Measurements from ENCODE around the gene PRR29.

The PRR29 gene

GRCh38 chr17:64024781-64025731 lies 26.9 kb downstream of the PRR29 start:
- ATAC-seq (ENCODE audit: low read depth) (peak; percentile 5), DNase-seq (ENCODE audit: low spot score in 2 of 2) (no peak)
- peak overlapping the region; percentile 81 for H3K4me3 Mint-ChIP-seq
- peaks cover 28% of the 10 kb centered on the region for H3K4me1 Mint-ChIP-seq
- H3K27ac Mint-ChIP-seq: peak overlapping the region; percentile 82
- no peaks in the 10 kb centered on the region for H3K9me3 Mint-ChIP-seq
- no peaks in the 10 kb centered on the region for H3K27me3 Mint-ChIP-seq
- H3K36me3 Mint-ChIP-seq: no peaks in the 10 kb centered on the region

GRCh38 chr17:64025732-64026294 lies 27.7 kb downstream of the PRR29 start:
- no peaks in the 10 kb centered on the region for H3K9me3 Mint-ChIP-seq
- DNase-seq (ENCODE audit: low spot score in 2 of 2) (peak; percentile 86 to 90), ATAC-seq (ENCODE audit: low read depth) (peak; percentile 88)
- peak overlapping the region; percentile 81 for H3K4me3 Mint-ChIP-seq
- H3K36me3 Mint-ChIP-seq: no peaks in the 10 kb centered on the region
- H3K4me1 Mint-ChIP-seq: peaks cover 26% of the 10 kb centered on the region
- H3K27me3 Mint-ChIP-seq: no peaks in the 10 kb centered on the region
- peak overlapping the region; percentile 82 for H3K27ac Mint-ChIP-seq

DNA sequence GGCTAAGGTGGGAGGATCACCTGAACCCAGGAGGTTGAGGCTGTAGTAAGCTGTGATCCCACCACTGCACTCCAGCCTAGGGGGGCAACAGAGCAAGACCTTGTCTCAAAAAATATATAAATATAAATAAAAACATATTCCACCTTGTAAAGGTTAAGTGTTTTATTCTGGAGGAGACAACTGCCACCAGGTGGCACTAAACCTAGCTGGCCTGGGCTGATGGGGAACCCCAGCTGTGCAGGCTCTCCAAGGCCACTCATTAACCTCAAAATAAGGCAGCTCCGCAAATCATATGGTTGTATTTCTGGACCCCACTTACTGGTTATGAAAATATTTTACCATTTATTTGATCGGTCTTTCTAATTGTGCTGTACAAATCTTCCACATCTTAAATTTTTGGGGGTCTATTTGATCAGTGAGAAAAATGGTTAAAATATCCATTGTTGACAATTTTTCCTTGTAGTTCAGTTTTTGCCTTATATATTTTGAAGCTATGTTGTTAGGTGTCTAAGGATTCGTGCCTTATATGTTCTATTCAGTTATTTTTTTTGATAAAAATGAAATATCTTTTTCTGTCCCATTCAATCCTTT lies 30.8 kb downstream of the PRR29 start:
- Mint-ChIP-seq H3K9me3 (no peaks in the 10 kb centered on the region), H3K4me3 (no peak overlapping the region)

GRCh38 chr17:64032081-64032480 lies 33.9 kb downstream of the PRR29 start:
- ATAC-seq (ENCODE audit: low read depth) (no peak), DNase-seq (ENCODE audit: low spot score in 2 of 2) (no peak)
- no peaks in the 10 kb centered on the region for H3K36me3 Mint-ChIP-seq
- H3K4me3 Mint-ChIP-seq: no peak overlapping the region
- H3K27ac Mint-ChIP-seq: no peak overlapping the region
- peaks cover 3% of the 10 kb centered on the region for H3K4me1 Mint-ChIP-seq
- H3K27me3 Mint-ChIP-seq: no peaks in the 10 kb centered on the region
- no peaks in the 10 kb centered on the region for H3K9me3 Mint-ChIP-seq

More for the DNA sequence above, 30.8 kb downstream of the PRR29 start:
- H3K36me3 Mint-ChIP-seq: no peaks in the 10 kb centered on the region
- H3K27me3 Mint-ChIP-seq: no peaks in the 10 kb centered on the region
- no peak overlapping the region for H3K27ac Mint-ChIP-seq
- DNase-seq (ENCODE audit: low spot score in 2 of 2) (peak; percentile 66 to 71), ATAC-seq (ENCODE audit: low read depth) (peak; percentile 52)
- H3K4me1 Mint-ChIP-seq: peaks cover 19% of the 10 kb centered on the region

DNA sequence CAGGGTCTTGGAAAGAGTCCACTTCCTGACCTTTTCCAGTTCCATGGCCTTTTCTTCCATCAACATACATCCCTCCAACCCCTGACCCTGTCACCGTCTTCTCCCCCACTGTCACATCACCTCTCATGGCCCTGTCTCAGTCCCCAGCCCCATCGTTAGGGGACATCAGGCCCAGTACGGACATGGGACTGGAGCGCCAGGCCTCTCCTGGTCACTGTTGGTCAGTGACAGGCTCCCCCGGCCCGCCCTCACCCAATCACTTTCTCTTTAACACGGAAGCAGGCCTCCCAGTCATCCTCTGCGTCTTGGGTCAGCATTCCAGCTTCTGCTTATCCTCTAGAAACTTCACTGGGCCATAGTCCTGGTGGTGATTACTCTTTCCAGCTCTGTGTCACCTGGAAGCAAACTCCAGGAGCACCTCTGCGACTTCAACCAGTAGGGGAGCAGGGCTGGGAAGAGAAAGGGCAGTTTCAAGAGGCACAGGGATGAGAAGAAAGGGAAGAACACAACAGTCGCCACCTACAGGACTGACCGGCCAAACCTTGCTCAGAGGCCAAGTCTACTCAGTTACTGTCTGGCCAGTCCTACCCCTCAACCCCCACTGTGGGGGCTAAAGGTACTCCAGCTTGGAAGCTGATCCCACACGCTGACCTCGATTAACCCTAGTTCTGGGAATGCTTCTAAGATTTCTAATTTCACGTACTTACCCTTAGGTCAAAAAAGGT lies 38.2 kb downstream of the PRR29 start:
- Mint-ChIP-seq H3K4me1 (no peaks in the 10 kb centered on the region), H3K27ac (no peak overlapping the region), H3K9me3 (no peaks in the 10 kb centered on the region), H3K4me3 (no peak overlapping the region), H3K27me3 (no peaks in the 10 kb centered on the region), H3K36me3 (peaks cover 2% of the 10 kb centered on the region)
- no peak for ATAC-seq (ENCODE audit: low read depth)
- no peak for DNase-seq (ENCODE audit: low spot score in 2 of 2)

- Mint-ChIP-seq H3K36me3 (peaks cover 4% of the 10 kb centered on the region), H3K4me1 (peaks cover 2% of the 10 kb centered on the region), H3K27me3 (no peaks in the 10 kb centered on the region), H3K27ac (no peak overlapping the region), H3K9me3 (no peaks in the 10 kb centered on the region), H3K4me3 (no peak overlapping the region)
- DNase-seq (ENCODE audit: low spot score in 2 of 2): no peak
- ATAC-seq (ENCODE audit: low read depth): no peak
Measured at GRCh38 chr17:64037180-64037579, 39.0 kb downstream of the PRR29 start.

DNA sequence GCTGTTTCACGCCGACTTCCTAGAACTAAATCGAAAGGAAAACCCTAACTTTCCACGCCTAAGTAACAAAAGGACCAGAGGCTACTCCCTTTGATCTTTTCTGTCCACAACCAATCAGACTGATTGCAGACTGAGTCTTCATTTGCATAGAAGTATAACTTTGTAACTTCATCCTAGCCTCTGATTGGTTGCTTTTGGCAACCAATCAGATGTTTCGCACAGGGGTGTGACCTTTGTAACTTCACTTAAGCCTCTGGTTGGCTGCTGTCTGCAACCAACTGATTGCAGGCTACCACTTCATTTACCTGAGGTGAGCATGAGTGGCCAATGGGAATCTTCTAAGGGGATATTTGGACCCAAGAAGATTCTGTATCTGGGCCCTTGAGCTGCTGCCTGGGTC lies 39.7 kb downstream of the PRR29 start:
- no peak for DNase-seq (ENCODE audit: low spot score in 2 of 2)
- peaks cover 4% of the 10 kb centered on the region for H3K36me3 Mint-ChIP-seq
- H3K27ac Mint-ChIP-seq: no peak overlapping the region
- H3K4me3 Mint-ChIP-seq: no peak overlapping the region
- no peak for ATAC-seq (ENCODE audit: low read depth)
- peaks cover 2% of the 10 kb centered on the region for H3K4me1 Mint-ChIP-seq
- no peaks in the 10 kb centered on the region for H3K27me3 Mint-ChIP-seq
- H3K9me3 Mint-ChIP-seq: no peaks in the 10 kb centered on the region

- Mint-ChIP-seq H3K27ac (no peak overlapping the region), H3K9me3 (no peaks in the 10 kb centered on the region), H3K27me3 (no peaks in the 10 kb centered on the region), H3K4me3 (no peak overlapping the region), H3K4me1 (peaks cover 2% of the 10 kb centered on the region), H3K36me3 (peaks cover 5% of the 10 kb centered on the region)
- DNase-seq (ENCODE audit: low spot score in 2 of 2): no peak
- no peak for ATAC-seq (ENCODE audit: low read depth)
Measured at GRCh38 chr17:64038331-64039105, 40.4 kb downstream of the PRR29 start.

GRCh38 chr17:64039106-64039400 lies 40.9 kb downstream of the PRR29 start:
- H3K27ac Mint-ChIP-seq: no peak overlapping the region
- peaks cover 2% of the 10 kb centered on the region for H3K4me1 Mint-ChIP-seq
- no peaks in the 10 kb centered on the region for H3K27me3 Mint-ChIP-seq
- ATAC-seq (ENCODE audit: low read depth) (no peak), DNase-seq (ENCODE audit: low spot score in 2 of 2) (no peak)
- no peak overlapping the region for H3K4me3 Mint-ChIP-seq
- H3K9me3 Mint-ChIP-seq: no peaks in the 10 kb centered on the region
- peaks cover 5% of the 10 kb centered on the region for H3K36me3 Mint-ChIP-seq

DNA sequence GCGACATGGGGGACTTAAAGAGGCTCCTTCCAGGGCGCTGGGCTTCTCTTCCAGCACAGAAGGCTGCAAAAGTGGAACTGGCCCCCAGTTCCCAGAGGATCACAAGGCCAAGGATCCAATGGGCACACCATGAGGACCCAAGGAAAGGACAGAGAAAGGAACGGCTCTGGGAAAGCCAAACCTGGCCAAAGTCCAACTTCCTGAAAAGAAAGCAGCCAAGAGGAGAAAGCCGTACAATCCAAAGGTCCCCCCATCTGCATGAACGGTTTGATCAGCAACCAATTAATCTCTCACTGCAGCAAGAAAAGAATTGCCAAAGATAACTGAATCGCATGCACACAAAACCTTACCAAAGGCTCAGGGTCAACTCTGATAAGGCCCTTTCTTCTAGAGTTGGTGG lies 42.1 kb downstream of the PRR29 start:
- Mint-ChIP-seq H3K27me3 (no peaks in the 10 kb centered on the region), H3K27ac (no peak overlapping the region), H3K9me3 (no peaks in the 10 kb centered on the region), H3K4me3 (no peak overlapping the region), H3K4me1 (peaks cover 2% of the 10 kb centered on the region), H3K36me3 (peaks cover 12% of the 10 kb centered on the region)
- DNase-seq (ENCODE audit: low spot score in 2 of 2): no peak
- ATAC-seq (ENCODE audit: low read depth): no peak

- H3K9me3 Mint-ChIP-seq: no peaks in the 10 kb centered on the region
- DNase-seq (ENCODE audit: low spot score in 2 of 2): no peak
- peaks cover 16% of the 10 kb centered on the region for H3K36me3 Mint-ChIP-seq
- peaks cover 2% of the 10 kb centered on the region for H3K4me1 Mint-ChIP-seq
- no peak overlapping the region for H3K4me3 Mint-ChIP-seq
- H3K27ac Mint-ChIP-seq: no peak overlapping the region
- H3K27me3 Mint-ChIP-seq: no peaks in the 10 kb centered on the region
- no peak for ATAC-seq (ENCODE audit: low read depth)
Measured at GRCh38 chr17:64041912-64042311, 43.8 kb downstream of the PRR29 start.

- Mint-ChIP-seq H3K4me1 (peaks cover 2% of the 10 kb centered on the region), H3K4me3 (no peak overlapping the region), H3K36me3 (peaks cover 16% of the 10 kb centered on the region), H3K9me3 (no peaks in the 10 kb centered on the region), H3K27me3 (no peaks in the 10 kb centered on the region), H3K27ac (no peak overlapping the region)
- ATAC-seq (ENCODE audit: low read depth) (no peak), DNase-seq (ENCODE audit: low spot score in 2 of 2) (no peak)
Measured at GRCh38 chr17:64042700-64043485, 44.7 kb downstream of the PRR29 start.

- Mint-ChIP-seq H3K27me3 (no peaks in the 10 kb centered on the region), H3K4me1 (peaks cover 2% of the 10 kb centered on the region), H3K27ac (no peak overlapping the region), H3K9me3 (no peaks in the 10 kb centered on the region), H3K36me3 (peaks cover 17% of the 10 kb centered on the region), H3K4me3 (no peak overlapping the region)
- ATAC-seq (ENCODE audit: low read depth) (no peak), DNase-seq (ENCODE audit: low spot score in 2 of 2) (no peak)
Measured at GRCh38 chr17:64045176-64045575, 47.0 kb downstream of the PRR29 start.

Data from memory B cell (primary cell).